Gastroesophageal sphincter (tissue), 4 donors: Measurements from ENCODE around the gene VANGL1. TPM values are rescaled to one million over a fixed set of nuclear protein-coding genes. Genes with fewer than 3 reads are reported as not detected.
A peak's percentile ranks its signal among the peaks of the same experiment; 100 is the strongest.

Source experiments
- ATAC-seq: fragments of 150-250 bp; one replicate; pipeline ENCODE4 v1.9.1; 2016; ENCODE audit warnings: mild to moderate bottlenecking, moderate library complexity
- H3K27ac ChIP-seq, 4 donors: fragments of 200-600 bp; sonication (generic) in 3 of 4; 1 replicate in 3 of 4; 2 replicates in 1 of 4; pipeline ENCODE4 v1.5.1; 2016 to 2019
- H3K27me3 ChIP-seq: fragments of 200-600 bp; sonication (generic); one replicate; pipeline ENCODE4 v1.5.1; 2019
- H3K36me3 ChIP-seq, 2 donors: fragments of 200-600 bp; sonication (generic); one replicate each; pipeline ENCODE4 v1.5.1; 2019; ENCODE audit warnings: control low read depth in 1 of 2
- H3K4me1 ChIP-seq, 3 donors: fragments of 200-600 bp; sonication (generic); 1 replicate in 2 of 3; 2 replicates in 1 of 3; pipeline ENCODE4 v1.5.1; 2016 to 2019; ENCODE audit warnings: control low read depth in 2 of 3
- H3K4me3 ChIP-seq, 2 donors: fragments of 200-600 bp; sonication (generic); one replicate each; pipeline ENCODE4 v1.5.1; 2019; ENCODE audit warnings: mild to moderate bottlenecking in 1 of 2, moderate library complexity in 1 of 2
- H3K9me3 ChIP-seq, 3 donors: fragments of 200-600 bp; sonication (generic); one replicate each; pipeline ENCODE4 v1.5.1; 2017 to 2019; ENCODE audit warnings: control low read depth in 2 of 3
- EP300 ChIP-seq: sonication (generic); formaldehyde crosslinking; IDR thresholded peaks from one replicate; pipeline ENCODE4 v1.6.1; 2017; ENCODE audit warnings: antibody characterized with exemption, mild to moderate bottlenecking
- POLR2A ChIP-seq, 2 donors: fragments of 450-650 bp; IDR thresholded peaks; one replicate each; pipeline ENCODE4 v1.6.1; 2017; ENCODE audit warnings: antibody characterized with exemption in 2 of 2, mild to moderate bottlenecking in 2 of 2, moderate library complexity in 1 of 2
- POLR2AphosphoS5 ChIP-seq: sonication (generic); formaldehyde crosslinking; IDR thresholded peaks from one replicate; pipeline ENCODE4 v1.6.1; 2017; ENCODE audit warnings: antibody characterized with exemption
- WGBS, 2 donors: methylation state at CpG; one replicate each; pipeline ENCODE4 v1.1.5; 2018; ENCODE audit warnings: low coverage in 1 of 2; 5-methylcytosine and 5-hydroxymethylcytosine counted together
- total RNA-seq, 4 donors: library from RNA; depleted of rRNA; stranded (reverse); fragments of >200 nt; gene quantifications; one replicate each; pipeline ENCODE4 v1.1.0, GENCODE V29; 2016
- TF ChIP-seq, protein P1 (sequence below), 4 experiments: fragments of 200-600 bp in 2 of 4; fragments of 450-650 bp in 2 of 4; sonication (generic) in 1 of 4; IDR thresholded peaks; one replicate each; pipeline ENCODE4 v1.5.1; 2017 to 2019; ENCODE audit warnings: antibody characterized with exemption in 4 of 4, mild to moderate bottlenecking in 2 of 4, moderate library complexity in 2 of 4

VANGL1 gene
- total RNA-seq, 4 donors from 2014 or later = 9.7 to 18.2 (median 12.7) TPM

DNA sequence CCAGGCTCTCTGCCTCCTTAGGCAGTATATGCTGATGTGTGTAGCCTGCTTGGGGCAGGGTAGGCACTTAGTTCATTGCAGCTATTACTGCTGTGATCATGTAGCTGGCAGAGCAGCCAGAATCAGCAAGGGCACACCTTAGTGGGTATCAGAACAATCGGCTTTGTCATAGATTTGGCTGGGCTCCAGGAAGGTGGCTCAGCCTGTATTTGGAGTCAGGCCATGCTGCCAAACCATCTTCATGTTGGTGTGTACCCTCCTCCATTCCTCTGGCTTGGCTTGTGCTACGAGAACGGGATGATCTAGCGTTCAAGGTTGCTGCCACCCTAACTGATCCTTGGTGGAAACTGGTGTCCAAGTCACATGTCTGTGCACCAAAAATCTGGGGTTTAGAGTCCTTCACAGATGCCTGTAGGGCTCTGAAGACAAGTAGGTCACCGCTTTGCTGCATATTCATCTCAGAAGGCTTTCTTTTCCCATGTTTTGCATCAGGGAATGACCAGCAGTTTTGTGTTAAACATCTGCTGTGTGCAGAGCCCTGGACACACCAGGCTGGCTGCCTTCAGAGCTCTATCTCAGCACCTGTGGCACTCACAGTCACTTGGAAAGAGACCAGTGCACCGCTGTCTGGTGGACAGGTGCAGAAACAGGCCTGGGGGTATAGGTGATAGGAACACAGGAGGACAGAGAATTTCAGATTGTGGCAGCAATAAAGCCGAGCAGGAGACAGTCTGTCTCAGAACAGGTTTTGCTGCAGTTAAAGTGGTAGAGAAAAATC is 23.7 kb downstream of the VANGL1 start:
- TF ChIP-seq, protein P1, sequence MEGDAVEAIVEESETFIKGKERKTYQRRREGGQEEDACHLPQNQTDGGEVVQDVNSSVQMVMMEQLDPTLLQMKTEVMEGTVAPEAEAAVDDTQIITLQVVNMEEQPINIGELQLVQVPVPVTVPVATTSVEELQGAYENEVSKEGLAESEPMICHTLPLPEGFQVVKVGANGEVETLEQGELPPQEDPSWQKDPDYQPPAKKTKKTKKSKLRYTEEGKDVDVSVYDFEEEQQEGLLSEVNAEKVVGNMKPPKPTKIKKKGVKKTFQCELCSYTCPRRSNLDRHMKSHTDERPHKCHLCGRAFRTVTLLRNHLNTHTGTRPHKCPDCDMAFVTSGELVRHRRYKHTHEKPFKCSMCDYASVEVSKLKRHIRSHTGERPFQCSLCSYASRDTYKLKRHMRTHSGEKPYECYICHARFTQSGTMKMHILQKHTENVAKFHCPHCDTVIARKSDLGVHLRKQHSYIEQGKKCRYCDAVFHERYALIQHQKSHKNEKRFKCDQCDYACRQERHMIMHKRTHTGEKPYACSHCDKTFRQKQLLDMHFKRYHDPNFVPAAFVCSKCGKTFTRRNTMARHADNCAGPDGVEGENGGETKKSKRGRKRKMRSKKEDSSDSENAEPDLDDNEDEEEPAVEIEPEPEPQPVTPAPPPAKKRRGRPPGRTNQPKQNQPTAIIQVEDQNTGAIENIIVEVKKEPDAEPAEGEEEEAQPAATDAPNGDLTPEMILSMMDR (IDR thresholded peaks at IDR 0.05) = no peak
- TF ChIP-seq EP300 (no peak), POLR2AphosphoS5 (no peak), POLR2A (IDR thresholded peaks at IDR 0.05) (no peak)
- peak overlapping the region in 1 of 4 donors; percentile 80 for H3K27ac ChIP-seq
- WGBS, 2 donors = 79 to 94% methylated on average over 2 to 4 of the region's 7 CpGs
- no peaks in the 10 kb centered on the region for H3K9me3 ChIP-seq
- ATAC-seq = no peak
- no peak overlapping the region for H3K4me3 ChIP-seq
- H3K27me3 ChIP-seq = no peaks in the 10 kb centered on the region
- peaks cover 0 to 55% (median 0%) of the 10 kb centered on the region in 3 donors for H3K4me1 ChIP-seq
- H3K36me3 ChIP-seq = peaks cover 0 to 72% of the 10 kb centered on the region in 2 donors

DNA sequence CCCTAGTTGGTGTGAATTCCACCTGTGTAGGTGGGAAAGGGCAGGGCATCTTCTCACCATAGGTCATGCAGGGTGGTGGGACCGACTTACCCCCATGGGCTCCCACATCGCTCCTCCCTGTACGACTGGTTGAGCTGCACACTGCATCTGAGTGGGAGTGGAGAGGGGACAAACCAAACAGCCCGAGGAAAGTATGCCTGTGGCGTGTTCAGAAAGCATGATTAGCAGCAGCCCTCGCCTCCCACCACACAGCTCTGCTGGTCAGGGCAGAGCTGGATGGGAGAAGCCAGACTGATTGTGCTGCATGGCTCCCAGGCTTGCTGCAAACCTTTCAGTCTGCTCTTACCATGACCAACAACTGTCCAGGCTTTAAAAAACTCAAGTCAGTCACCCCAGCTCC is 24.4 kb downstream of the VANGL1 start:
- H3K27me3 ChIP-seq = no peaks in the 10 kb centered on the region
- H3K27ac ChIP-seq = peak overlapping the region in 3 of 4 donors; percentile 45 to 80 (median 46)
- peaks cover 0 to 69% of the 10 kb centered on the region in 2 donors for H3K36me3 ChIP-seq
- peaks cover 0 to 62% (median 0%) of the 10 kb centered on the region in 3 donors for H3K4me1 ChIP-seq
- no peaks in the 10 kb centered on the region for H3K9me3 ChIP-seq
- no peak overlapping the region for H3K4me3 ChIP-seq
- TF ChIP-seq POLR2AphosphoS5 (no peak), POLR2A (IDR thresholded peaks at IDR 0.05) (no peak), EP300 (no peak)
- TF ChIP-seq, protein P1 (IDR thresholded peaks at IDR 0.05) = no peak
- no CpG with 5 or more reads among the region's 6 CpGs for WGBS, 2 donors
- no peak for ATAC-seq

DNA sequence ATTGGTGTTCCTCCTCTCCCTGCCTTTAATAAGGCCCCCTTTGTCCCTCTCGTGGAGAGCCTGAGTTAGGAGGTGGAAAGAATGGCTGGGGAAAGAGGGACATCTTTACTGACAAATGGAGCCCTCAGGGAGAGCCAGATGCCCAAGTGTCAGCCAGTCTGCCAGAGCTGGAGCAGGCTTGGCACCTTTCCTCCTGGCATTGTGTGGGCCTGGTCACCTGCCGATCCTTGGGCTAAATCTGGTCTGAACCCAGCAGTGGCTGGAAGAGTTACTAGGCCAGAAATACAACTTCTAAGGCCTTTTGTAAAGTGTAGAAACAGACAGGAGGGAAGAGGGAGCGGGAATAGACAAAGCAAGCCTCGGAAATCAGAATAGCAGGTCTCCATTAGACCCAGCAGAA is 24.9 kb downstream of the VANGL1 start:
- H3K27me3 ChIP-seq = no peaks in the 10 kb centered on the region
- 79 to 89% methylated on average over 2 of the region's 4 CpGs for WGBS, 2 donors
- H3K36me3 ChIP-seq = peaks cover 0 to 66% of the 10 kb centered on the region in 2 donors
- H3K4me3 ChIP-seq = no peak overlapping the region
- H3K27ac ChIP-seq = peak overlapping the region; percentile 2 to 80 (median 46)
- peak; percentile 51 for ATAC-seq
- peaks cover 1 to 67% (median 3%) of the 10 kb centered on the region in 3 donors for H3K4me1 ChIP-seq
- TF ChIP-seq POLR2AphosphoS5 = no peak
- TF ChIP-seq POLR2A (IDR thresholded peaks at IDR 0.05) = no peak
- TF ChIP-seq, protein P1 (IDR thresholded peaks at IDR 0.05) = no peak
- no peak for TF ChIP-seq EP300
- no peaks in the 10 kb centered on the region for H3K9me3 ChIP-seq

DNA sequence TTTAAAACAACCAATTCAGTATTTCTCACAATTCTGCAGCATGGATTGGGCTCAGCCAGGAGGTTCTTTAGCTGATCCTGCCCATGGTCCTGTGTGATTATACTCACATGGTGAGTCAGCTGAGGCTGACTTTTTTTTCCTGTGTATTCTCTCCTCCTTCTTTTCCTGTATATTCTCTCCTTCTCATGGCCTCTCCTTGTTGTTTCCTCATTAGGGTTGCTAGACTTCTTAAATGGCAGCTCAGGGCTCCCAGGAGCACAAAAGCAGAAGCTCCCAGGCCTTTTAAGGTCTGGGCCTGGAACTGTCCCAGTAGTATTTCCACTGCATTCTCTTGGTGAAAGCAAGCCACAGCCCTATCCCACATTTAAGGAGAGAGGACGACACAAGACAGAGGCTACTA is 26.8 kb downstream of the VANGL1 start:
- Histone ChIP-seq H3K27ac (peak overlapping the region in 2 of 4 donors; percentile 1 to 80), H3K36me3 (peaks cover 0 to 48% of the 10 kb centered on the region in 2 donors), H3K27me3 (no peaks in the 10 kb centered on the region), H3K9me3 (no peaks in the 10 kb centered on the region), H3K4me3 (no peak overlapping the region), H3K4me1 (peaks cover 5 to 86% (median 7%) of the 10 kb centered on the region in 3 donors)
- 71% methylated on average over 1 of the region's 1 CpG; no CpG with 5 or more reads in 1 of the 2 donors for WGBS, 2 donors
- no peak for ATAC-seq
- no peak for TF ChIP-seq POLR2A (IDR thresholded peaks at IDR 0.05)
- TF ChIP-seq POLR2AphosphoS5 = no peak
- TF ChIP-seq EP300 = no peak
- TF ChIP-seq, protein P1 (IDR thresholded peaks at IDR 0.05) = no peak
